OCI-LY3 (cell line): ENCODE results near the gene HIF1AN.

Experiments used
- CTCF ChIP-seq: fragments of 200-600, 300-600 bp; sonication (generic); IDR thresholded peaks from 2 replicates; pipeline ENCODE4 v1.5.1; 2014; ENCODE audit warnings: antibody characterized with exemption, low read length, low read depth
- EZH2phosphoT487 ChIP-seq: fragments of 200-600 bp; shearing (Covaris generic); IDR thresholded peaks from 2 replicates; pipeline ENCODE4 v1.6.1; 2018; ENCODE audit warnings: antibody characterized with exemption, mixed run types, low read depth

- TF ChIP-seq CTCF (no peak), EZH2phosphoT487 (no peak)
Observed at GRCh38 chr10:100537475-100537874, 1.7 kb downstream of the HIF1AN start.
